Measurements from ENCODE around the gene CAMSAP2.

Gene CAMSAP2

DNA sequence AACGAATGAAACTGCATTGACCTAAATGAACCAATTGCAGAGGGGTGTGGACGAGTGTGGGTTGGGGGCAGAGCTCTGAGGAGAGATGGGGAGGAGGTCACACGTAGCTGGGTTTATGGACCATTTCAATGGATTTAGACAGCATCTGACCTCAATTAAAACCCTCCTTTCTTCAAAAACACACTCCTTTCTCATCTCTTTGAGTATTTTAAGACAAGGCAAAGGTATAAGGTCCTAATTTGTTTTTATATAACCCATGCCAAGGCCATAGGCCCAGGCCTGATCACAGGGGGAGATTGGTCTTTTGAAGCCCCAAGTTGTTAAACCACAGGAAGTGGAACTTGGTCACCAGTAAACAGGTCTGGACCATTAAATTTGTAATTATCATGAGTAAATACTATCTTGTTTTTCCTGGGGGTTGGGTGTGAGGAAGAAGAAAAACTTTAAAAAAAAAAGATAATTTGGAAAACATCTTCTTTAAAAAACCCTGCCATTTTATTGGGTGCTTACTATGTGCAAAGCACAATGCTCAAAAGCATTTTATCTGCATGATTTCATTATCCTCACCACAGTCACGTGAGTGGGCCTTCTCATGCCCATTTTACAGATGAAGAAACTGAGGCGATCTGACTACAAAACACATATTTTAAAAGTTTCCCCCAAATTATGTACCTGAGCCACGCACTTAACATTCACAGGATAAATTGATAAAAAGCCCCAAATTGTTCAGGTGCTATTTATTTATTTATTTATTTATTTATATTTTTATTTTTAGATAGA, 147.1 kb downstream of the CAMSAP2 start:
- TF ChIP-seq RAD21 (IDR thresholded peaks at IDR 0.05; ENCODE audit: low read depth) = no peak
- TF ChIP-seq TCF12 (IDR thresholded peaks at IDR 0.05; ENCODE audit: low read depth) = no peak
- no peak for TF ChIP-seq REST (IDR thresholded peaks at IDR 0.05; ENCODE audit: low read depth)
- no peak for TF ChIP-seq MAX (IDR thresholded peaks at IDR 0.05)
- no peak for TF ChIP-seq EGR1 (IDR thresholded peaks at IDR 0.05)
- no peak for TF ChIP-seq EP300 (IDR thresholded peaks at IDR 0.05; ENCODE audit: borderline replicate concordance)
- TF ChIP-seq CEBPB (IDR thresholded peaks at IDR 0.05) = no peak
- TF ChIP-seq CREB1 (IDR thresholded peaks at IDR 0.05; ENCODE audit: low read depth) = no peak
- TF ChIP-seq NFIC (IDR thresholded peaks at IDR 0.05) = no peak
- no peak for TF ChIP-seq TAF1 (IDR thresholded peaks at IDR 0.05; ENCODE audit: low read depth)
- TF ChIP-seq YY1 (IDR thresholded peaks at IDR 0.05; ENCODE audit: low read depth) = no peak
- TF ChIP-seq TEAD4 (IDR thresholded peaks at IDR 0.05) = no peak
- no peak for TF ChIP-seq ZBTB7A (IDR thresholded peaks at IDR 0.05; ENCODE audit: low read depth)
- no peak for TF ChIP-seq FOXM1 (IDR thresholded peaks at IDR 0.05; ENCODE audit: borderline replicate concordance, low read depth)

DNA sequence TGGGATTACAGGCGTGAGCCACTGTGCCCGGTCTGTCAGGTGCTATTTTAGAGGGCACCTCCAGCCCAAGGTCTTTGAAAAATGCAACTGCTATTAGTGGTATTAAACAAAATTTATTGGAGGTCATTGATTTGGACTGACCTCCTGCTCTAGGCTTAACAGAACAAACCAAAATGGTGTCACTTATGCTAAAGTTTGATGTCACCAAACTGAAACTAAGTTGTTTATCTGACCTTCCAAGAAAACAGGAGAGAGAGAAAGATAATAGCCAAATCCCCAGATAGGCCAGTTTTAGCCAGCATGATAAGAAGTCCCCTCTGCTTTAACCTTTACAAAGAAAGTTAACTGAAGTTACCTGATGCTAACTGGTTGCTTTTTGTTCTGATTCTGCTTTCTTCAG, 147.9 kb downstream of the CAMSAP2 start:
- TF ChIP-seq RAD21 (IDR thresholded peaks at IDR 0.05; ENCODE audit: low read depth) (no peak), ZBTB7A (IDR thresholded peaks at IDR 0.05; ENCODE audit: low read depth) (no peak), TCF12 (IDR thresholded peaks at IDR 0.05; ENCODE audit: low read depth) (no peak), FOXM1 (IDR thresholded peaks at IDR 0.05; ENCODE audit: borderline replicate concordance, low read depth) (no peak), YY1 (IDR thresholded peaks at IDR 0.05; ENCODE audit: low read depth) (no peak), TEAD4 (IDR thresholded peaks at IDR 0.05) (no peak), EGR1 (IDR thresholded peaks at IDR 0.05) (no peak)
- TF ChIP-seq, protein P1, sequence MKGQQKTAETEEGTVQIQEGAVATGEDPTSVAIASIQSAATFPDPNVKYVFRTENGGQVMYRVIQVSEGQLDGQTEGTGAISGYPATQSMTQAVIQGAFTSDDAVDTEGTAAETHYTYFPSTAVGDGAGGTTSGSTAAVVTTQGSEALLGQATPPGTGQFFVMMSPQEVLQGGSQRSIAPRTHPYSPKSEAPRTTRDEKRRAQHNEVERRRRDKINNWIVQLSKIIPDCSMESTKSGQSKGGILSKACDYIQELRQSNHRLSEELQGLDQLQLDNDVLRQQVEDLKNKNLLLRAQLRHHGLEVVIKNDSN (IDR thresholded peaks at IDR 0.05) = no peak

- TF ChIP-seq REST (IDR thresholded peaks at IDR 0.05; ENCODE audit: low read depth) = no peak
- no peak for TF ChIP-seq FOXM1 (IDR thresholded peaks at IDR 0.05; ENCODE audit: borderline replicate concordance, low read depth)
- no peak for TF ChIP-seq CEBPB (IDR thresholded peaks at IDR 0.05)
- TF ChIP-seq EGR1 (IDR thresholded peaks at IDR 0.05) = no peak
- TF ChIP-seq TEAD4 (IDR thresholded peaks at IDR 0.05) = no peak
- TF ChIP-seq, protein P1 (IDR thresholded peaks at IDR 0.05) = no peak
- no peak for TF ChIP-seq TCF12 (IDR thresholded peaks at IDR 0.05; ENCODE audit: low read depth)
- TF ChIP-seq EP300 (IDR thresholded peaks at IDR 0.05; ENCODE audit: borderline replicate concordance) = no peak
- no peak for TF ChIP-seq CREB1 (IDR thresholded peaks at IDR 0.05; ENCODE audit: low read depth)
- TF ChIP-seq RAD21 (IDR thresholded peaks at IDR 0.05; ENCODE audit: low read depth) = no peak
- no peak for TF ChIP-seq MAX (IDR thresholded peaks at IDR 0.05)
- no peak for TF ChIP-seq YY1 (IDR thresholded peaks at IDR 0.05; ENCODE audit: low read depth)
- TF ChIP-seq TAF1 (IDR thresholded peaks at IDR 0.05; ENCODE audit: low read depth) = no peak
- no peak for TF ChIP-seq NFIC (IDR thresholded peaks at IDR 0.05)
- no peak for TF ChIP-seq ZBTB7A (IDR thresholded peaks at IDR 0.05; ENCODE audit: low read depth)
These were observed 148.3 kb downstream of the CAMSAP2 start for GRCh38 chr1:200887036-200887435.

DNA sequence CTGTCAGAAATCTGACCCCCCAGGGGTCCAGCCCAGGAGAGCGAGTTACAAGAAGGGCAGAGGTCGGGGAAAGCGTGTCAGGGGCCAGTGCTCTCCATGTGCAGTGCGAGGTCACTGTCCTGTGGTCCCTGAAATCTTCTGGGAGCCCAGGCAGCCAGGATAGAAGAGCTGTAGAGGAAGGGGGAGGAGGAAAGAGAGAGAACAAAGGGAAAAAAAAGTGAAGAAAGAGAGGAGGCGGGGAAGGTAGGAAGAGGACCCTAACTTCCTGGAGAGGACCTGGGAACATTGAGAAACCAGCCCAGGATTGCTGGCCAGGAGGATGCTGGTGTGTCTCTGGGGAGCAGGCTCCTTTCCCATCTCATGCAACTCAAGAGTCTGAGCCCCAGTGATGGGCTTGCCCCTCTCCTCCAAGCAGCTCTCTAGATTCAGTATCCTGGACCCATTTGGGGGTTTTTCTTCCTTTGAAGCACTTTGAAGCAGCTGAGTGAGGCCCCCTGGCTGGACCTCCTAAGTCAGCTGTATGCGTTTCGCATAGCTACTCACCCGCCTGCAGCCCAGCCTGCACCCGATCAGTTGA, 149.2 kb downstream of the CAMSAP2 start:
- TF ChIP-seq MAX (IDR thresholded peaks at IDR 0.05) = no peak

GRCh38 chr1:200888349-200888838, 149.7 kb downstream of the CAMSAP2 start:
- TF ChIP-seq EGR1 (IDR thresholded peaks at IDR 0.05) = no peak
- no peak for TF ChIP-seq CEBPB (IDR thresholded peaks at IDR 0.05)
- no peak for TF ChIP-seq RAD21 (IDR thresholded peaks at IDR 0.05; ENCODE audit: low read depth)
- no peak for TF ChIP-seq CREB1 (IDR thresholded peaks at IDR 0.05; ENCODE audit: low read depth)
- no peak for TF ChIP-seq ZBTB7A (IDR thresholded peaks at IDR 0.05; ENCODE audit: low read depth)
- TF ChIP-seq FOXM1 (IDR thresholded peaks at IDR 0.05; ENCODE audit: borderline replicate concordance, low read depth) = no peak
- TF ChIP-seq, protein P1 (IDR thresholded peaks at IDR 0.05) = no peak
- no peak for TF ChIP-seq REST (IDR thresholded peaks at IDR 0.05; ENCODE audit: low read depth)
- no peak for TF ChIP-seq TEAD4 (IDR thresholded peaks at IDR 0.05)
- TF ChIP-seq TAF1 (IDR thresholded peaks at IDR 0.05; ENCODE audit: low read depth) = no peak

All from Ishikawa (cell line).